Measurements from ENCODE around the gene NAP1L4. TPM values are rescaled to one million over a fixed set of nuclear protein-coding genes. Genes with fewer than 3 reads are reported as not detected.

The NAP1L4 gene
- total and polyA plus RNA-seq, 4 donors, result 65.4 to 109 (median 83.2) TPM

DNA sequence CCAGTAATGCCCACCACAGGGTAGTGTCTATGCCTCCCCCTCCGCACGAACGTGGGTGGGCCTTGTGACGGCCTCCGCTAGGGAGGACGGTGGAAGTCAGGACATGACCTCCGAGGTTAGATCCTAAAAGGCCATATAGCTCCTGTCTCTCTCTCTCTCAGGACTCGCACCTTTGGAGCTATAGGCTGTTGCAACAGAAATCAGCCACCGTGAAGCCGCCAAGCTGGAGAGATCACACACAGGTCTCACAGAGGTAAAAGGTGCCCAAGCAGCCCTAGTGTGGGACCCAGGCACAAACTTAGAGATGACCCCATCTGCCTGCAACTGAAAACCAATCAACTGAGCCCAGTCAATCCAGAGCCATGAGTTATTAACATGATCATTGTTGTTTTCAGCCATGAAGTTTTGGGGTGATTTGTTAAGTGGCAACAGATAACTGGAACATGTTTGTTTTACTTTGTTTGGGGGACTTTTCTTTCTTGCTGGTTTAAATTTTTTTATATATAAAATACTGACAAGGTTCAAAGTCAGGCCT, 7.4 kb upstream of the NAP1L4 start:
- H3K36me3 ChIP-seq (ENCODE audit: control insufficient read depth in 1 of 2, insufficient read depth in 2 of 2, low read length in 1 of 2), result peaks cover 0 to 2% of the 10 kb centered on the region in 2 donors
- H3K9me3 ChIP-seq (ENCODE audit: control insufficient read depth, low read length), result no peaks in the 10 kb centered on the region
- no peak for DNase-seq
- WGBS, 2 donors, result 91 to 96% methylated on average over 10 of the region's 10 CpGs
- H3K4me3 ChIP-seq (ENCODE audit: low read length in 2 of 2), result no peak overlapping the region
- no peaks in the 10 kb centered on the region for H3K27me3 ChIP-seq (ENCODE audit: control insufficient read depth in 1 of 2, insufficient read depth in 2 of 2, low read length in 1 of 2)
- intact Hi-C loops (cut with DNase I), result no loop called here
- ATAC-seq (ENCODE audit: low FRiP score), result no peak
- H3K27ac ChIP-seq (ENCODE audit: low read depth in 1 of 2, low read length in 2 of 2), result no peak overlapping the region
- H3K4me1 ChIP-seq (ENCODE audit: control insufficient read depth in 1 of 2, insufficient read depth in 2 of 2, low read length in 2 of 2), result no peaks in the 10 kb centered on the region

DNA sequence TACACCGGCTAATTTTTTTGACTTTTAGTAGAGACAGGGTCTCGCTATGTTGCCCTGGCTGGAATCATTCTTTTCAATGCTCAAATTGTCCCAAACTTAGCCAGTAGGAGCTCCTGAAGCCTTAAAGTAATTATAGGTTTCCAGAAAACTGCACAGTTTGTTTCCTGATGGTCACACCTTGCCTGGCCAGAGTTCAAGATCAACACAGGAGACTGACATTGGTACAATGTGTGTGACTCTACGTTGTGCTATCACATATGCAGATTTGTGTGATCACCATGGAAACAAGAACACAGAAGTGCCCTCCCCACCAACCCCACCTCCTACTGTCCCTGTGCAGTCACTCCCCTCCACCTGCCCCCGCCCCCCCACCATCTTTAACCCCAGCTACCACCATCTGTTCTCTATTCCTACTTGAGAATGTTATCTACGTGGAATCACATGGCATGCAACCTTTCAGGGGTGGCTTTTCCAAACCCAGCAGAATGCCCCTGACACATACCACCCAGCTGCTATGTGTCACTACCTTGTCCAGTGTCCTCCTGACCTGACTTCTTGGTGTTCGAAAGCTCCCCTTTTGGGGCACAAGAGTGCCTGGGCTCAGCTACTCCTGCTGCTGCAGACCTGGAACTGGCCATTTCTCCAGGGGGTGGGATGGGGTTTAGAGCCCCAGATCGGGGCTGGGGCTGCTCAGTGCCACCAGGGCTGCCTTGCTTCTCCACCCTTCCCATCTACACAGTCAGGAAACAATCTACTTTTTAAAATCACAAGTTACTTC, 6.1 kb upstream of the NAP1L4 start:
- WGBS, 2 donors, result 86 to 89% methylated on average over 6 to 7 of the region's 7 CpGs
- intact Hi-C loops (cut with DNase I), result no loop called here
- ATAC-seq (ENCODE audit: low FRiP score), result no peak

DNA sequence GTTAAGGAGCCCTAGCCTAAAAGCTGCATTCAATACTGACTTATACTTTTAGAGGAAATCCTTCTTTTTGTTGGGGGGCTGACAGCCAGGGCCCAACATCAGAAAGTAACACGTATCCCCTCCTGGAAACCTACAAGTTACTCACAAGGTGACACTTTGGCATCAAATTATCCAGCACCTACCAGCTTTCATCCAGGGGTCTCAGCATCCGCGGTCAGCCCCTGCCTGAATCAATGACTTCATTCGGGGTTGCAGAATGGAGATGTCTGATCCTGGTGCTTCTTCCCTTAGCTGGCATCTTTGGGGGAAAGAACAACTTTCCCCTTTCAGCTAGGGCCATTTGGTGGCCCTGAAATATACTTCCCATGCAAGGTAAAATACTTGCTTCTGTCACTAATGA, 5.3 kb upstream of the NAP1L4 start:
- DNase-seq, result no peak
- Histone ChIP-seq H3K4me1 (ENCODE audit: control insufficient read depth in 1 of 2, insufficient read depth in 2 of 2, low read length in 2 of 2) (no peaks in the 10 kb centered on the region), H3K4me3 (ENCODE audit: low read length in 2 of 2) (no peak overlapping the region), H3K9me3 (ENCODE audit: control insufficient read depth, low read length) (no peaks in the 10 kb centered on the region), H3K27me3 (ENCODE audit: control insufficient read depth in 1 of 2, insufficient read depth in 2 of 2, low read length in 1 of 2) (no peaks in the 10 kb centered on the region), H3K27ac (ENCODE audit: low read depth in 1 of 2, low read length in 2 of 2) (no peak overlapping the region), H3K36me3 (ENCODE audit: control insufficient read depth in 1 of 2, insufficient read depth in 2 of 2, low read length in 1 of 2) (no peaks in the 10 kb centered on the region)
- WGBS, 2 donors, result 92% methylated on average over 4 of the region's 4 CpGs
- intact Hi-C loops (cut with DNase I), result no loop called here
- ATAC-seq (ENCODE audit: low FRiP score), result no peak

More for the DNA sequence above, 6.1 kb upstream of the NAP1L4 start:
- no peaks in the 10 kb centered on the region for H3K9me3 ChIP-seq (ENCODE audit: control insufficient read depth, low read length)
- H3K27ac ChIP-seq (ENCODE audit: low read depth in 1 of 2, low read length in 2 of 2), result no peak overlapping the region
- no peak overlapping the region for H3K4me3 ChIP-seq (ENCODE audit: low read length in 2 of 2)
- peaks cover 0 to 2% of the 10 kb centered on the region in 2 donors for H3K36me3 ChIP-seq (ENCODE audit: control insufficient read depth in 1 of 2, insufficient read depth in 2 of 2, low read length in 1 of 2)
- H3K27me3 ChIP-seq (ENCODE audit: control insufficient read depth in 1 of 2, insufficient read depth in 2 of 2, low read length in 1 of 2), result no peaks in the 10 kb centered on the region
- DNase-seq, result peak in 1 of 2 donors; percentile 45
- no peaks in the 10 kb centered on the region for H3K4me1 ChIP-seq (ENCODE audit: control insufficient read depth in 1 of 2, insufficient read depth in 2 of 2, low read length in 2 of 2)

DNA sequence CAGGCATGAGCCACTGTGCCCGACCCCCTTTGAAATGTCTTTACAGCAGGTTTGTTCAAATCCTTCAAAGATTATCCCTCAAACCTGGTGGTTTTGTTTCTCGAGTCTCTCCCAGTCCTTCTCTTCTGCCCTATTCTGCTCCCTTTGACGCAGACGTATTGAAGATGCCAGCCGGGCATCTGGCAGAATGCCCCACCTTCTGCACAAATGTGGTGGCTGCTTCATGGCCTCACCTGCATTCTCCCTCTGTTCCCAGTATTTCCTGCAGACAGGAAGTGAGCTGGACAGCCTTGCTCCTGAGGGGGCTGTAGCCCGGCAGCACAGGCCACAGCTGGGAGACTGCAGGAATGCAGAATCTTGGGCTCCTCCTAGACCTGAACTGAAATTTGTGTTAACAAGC, 4.8 kb upstream of the NAP1L4 start:
- no peak overlapping the region for H3K4me3 ChIP-seq (ENCODE audit: low read length in 2 of 2)
- 72 to 79% methylated on average over 6 of the region's 6 CpGs for WGBS, 2 donors
- H3K36me3 ChIP-seq (ENCODE audit: control insufficient read depth in 1 of 2, insufficient read depth in 2 of 2, low read length in 1 of 2), result no peaks in the 10 kb centered on the region
- DNase-seq (no peak), ATAC-seq (ENCODE audit: low FRiP score) (no peak)
- no peak overlapping the region for H3K27ac ChIP-seq (ENCODE audit: low read depth in 1 of 2, low read length in 2 of 2)
- H3K9me3 ChIP-seq (ENCODE audit: control insufficient read depth, low read length), result no peaks in the 10 kb centered on the region
- H3K27me3 ChIP-seq (ENCODE audit: control insufficient read depth in 1 of 2, insufficient read depth in 2 of 2, low read length in 1 of 2), result no peaks in the 10 kb centered on the region
- H3K4me1 ChIP-seq (ENCODE audit: control insufficient read depth in 1 of 2, insufficient read depth in 2 of 2, low read length in 2 of 2), result no peaks in the 10 kb centered on the region
- intact Hi-C loops (cut with DNase I), result no loop called here

DNA sequence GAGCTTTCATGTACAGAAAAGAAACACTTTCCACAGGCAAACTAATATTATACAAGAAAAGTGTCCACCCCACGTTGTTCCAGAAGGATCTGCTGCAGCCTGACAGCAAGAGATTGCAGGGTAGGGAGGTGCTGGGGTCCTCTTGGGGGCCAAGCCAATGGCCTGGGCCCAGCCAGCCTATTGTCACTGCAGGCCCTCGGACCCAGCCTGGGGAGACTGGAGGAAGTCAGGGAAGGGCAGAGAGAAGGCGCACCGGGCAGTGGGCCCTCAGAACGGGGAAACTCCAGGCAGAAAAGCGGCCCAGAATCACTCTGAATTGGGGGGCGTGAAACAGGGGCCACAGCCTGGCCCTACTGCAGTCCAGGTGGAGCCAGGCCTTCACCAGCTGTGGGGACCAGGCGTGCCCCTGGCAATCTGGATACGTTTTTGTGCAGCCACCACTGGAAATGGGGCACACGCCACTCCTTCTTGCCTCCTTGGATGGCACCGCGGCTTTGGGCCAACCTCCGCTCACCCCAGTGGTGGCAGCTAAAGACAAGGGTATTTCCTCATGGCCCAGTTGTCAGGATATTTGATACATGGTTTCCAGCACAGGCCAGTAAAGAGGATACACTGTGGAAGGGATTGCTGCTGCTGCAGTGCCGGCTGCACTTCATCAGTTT, 3.9 kb upstream of the NAP1L4 start:
- H3K4me3 ChIP-seq (ENCODE audit: low read length in 2 of 2), result no peak overlapping the region
- H3K9me3 ChIP-seq (ENCODE audit: control insufficient read depth, low read length), result no peaks in the 10 kb centered on the region
- WGBS, 2 donors, result 86 to 87% methylated on average over 14 of the region's 14 CpGs
- ATAC-seq (ENCODE audit: low FRiP score) (no peak), DNase-seq (no peak)
- no peaks in the 10 kb centered on the region for H3K27me3 ChIP-seq (ENCODE audit: control insufficient read depth in 1 of 2, insufficient read depth in 2 of 2, low read length in 1 of 2)
- no peaks in the 10 kb centered on the region for H3K4me1 ChIP-seq (ENCODE audit: control insufficient read depth in 1 of 2, insufficient read depth in 2 of 2, low read length in 2 of 2)
- H3K36me3 ChIP-seq (ENCODE audit: control insufficient read depth in 1 of 2, insufficient read depth in 2 of 2, low read length in 1 of 2), result no peaks in the 10 kb centered on the region
- no peak overlapping the region for H3K27ac ChIP-seq (ENCODE audit: low read depth in 1 of 2, low read length in 2 of 2)
- intact Hi-C loops (cut with DNase I), result no loop called here

DNA sequence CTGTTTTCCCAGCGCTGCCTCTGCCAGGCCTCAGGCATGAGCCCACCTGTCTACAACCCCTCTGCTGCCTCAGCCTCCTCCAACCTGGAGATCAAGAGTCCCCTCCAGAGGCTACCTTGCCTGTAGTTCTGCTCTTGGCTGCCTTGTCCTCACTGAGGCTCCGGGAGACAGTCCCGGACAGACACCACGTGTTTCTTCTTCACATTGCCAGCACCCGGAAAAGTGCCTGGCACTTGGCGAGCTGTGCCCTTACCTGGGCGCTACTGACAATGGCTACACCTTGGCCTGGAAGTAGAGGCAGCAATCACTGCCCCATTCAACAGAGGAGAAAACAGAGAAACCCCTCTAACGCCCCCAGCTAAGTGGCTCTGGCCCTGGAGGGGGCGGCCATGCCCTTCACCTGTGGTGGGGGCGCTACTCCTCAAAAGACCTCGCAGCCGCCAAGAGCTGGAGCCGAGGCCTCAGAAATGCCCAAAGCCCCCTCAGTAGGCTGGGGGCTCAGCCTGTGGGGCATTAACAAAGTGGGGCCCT, 3.0 kb upstream of the NAP1L4 start:
- intact Hi-C loops (cut with DNase I), result no loop called here
- ATAC-seq (ENCODE audit: low FRiP score), result no peak

DNA sequence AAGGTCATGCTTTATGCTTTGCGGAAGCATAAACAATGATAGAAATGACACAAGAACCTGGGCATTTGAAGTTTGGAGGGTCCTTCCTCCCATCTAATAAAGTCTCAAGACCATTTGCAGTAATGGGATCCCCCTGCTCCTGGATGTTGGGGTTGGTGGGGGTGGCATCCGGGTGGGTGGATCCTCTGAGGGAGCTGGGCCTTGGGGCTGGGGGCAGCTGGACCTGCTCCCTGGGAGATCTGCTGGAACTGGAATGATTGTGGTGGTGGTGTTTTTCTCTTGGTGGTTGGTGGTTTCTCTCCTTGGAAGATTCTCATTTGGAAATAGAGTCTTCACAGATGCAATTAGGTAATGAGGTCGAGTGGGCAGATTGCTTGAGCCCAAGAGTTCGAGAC, 2.2 kb upstream of the NAP1L4 start:
- Histone ChIP-seq H3K27ac (ENCODE audit: low read depth in 1 of 2, low read length in 2 of 2) (no peak overlapping the region), H3K4me1 (ENCODE audit: control insufficient read depth in 1 of 2, insufficient read depth in 2 of 2, low read length in 2 of 2) (no peaks in the 10 kb centered on the region), H3K27me3 (ENCODE audit: control insufficient read depth in 1 of 2, insufficient read depth in 2 of 2, low read length in 1 of 2) (no peaks in the 10 kb centered on the region), H3K9me3 (ENCODE audit: control insufficient read depth, low read length) (no peaks in the 10 kb centered on the region), H3K4me3 (ENCODE audit: low read length in 2 of 2) (no peak overlapping the region), H3K36me3 (ENCODE audit: control insufficient read depth in 1 of 2, insufficient read depth in 2 of 2, low read length in 1 of 2) (no peaks in the 10 kb centered on the region)
- WGBS, 2 donors, result 86 to 89% methylated on average over 4 of the region's 4 CpGs
- no peak for DNase-seq
- intact Hi-C loops (cut with DNase I), result loop anchor here in 1 of 2 donors (5.0 kb wide), 1 partner anchor 47 kb away; no protein-coding TSS in a partner anchor
- no peak for ATAC-seq (ENCODE audit: low FRiP score)

More for the DNA sequence above, 3.0 kb upstream of the NAP1L4 start:
- H3K4me1 ChIP-seq (ENCODE audit: control insufficient read depth in 1 of 2, insufficient read depth in 2 of 2, low read length in 2 of 2), result no peaks in the 10 kb centered on the region
- no peak overlapping the region for H3K27ac ChIP-seq (ENCODE audit: low read depth in 1 of 2, low read length in 2 of 2)
- no peak overlapping the region for H3K4me3 ChIP-seq (ENCODE audit: low read length in 2 of 2)
- DNase-seq, result no peak
- no peaks in the 10 kb centered on the region for H3K27me3 ChIP-seq (ENCODE audit: control insufficient read depth in 1 of 2, insufficient read depth in 2 of 2, low read length in 1 of 2)
- H3K36me3 ChIP-seq (ENCODE audit: control insufficient read depth in 1 of 2, insufficient read depth in 2 of 2, low read length in 1 of 2), result no peaks in the 10 kb centered on the region
- WGBS, 2 donors, result 80 to 81% methylated on average over 13 of the region's 13 CpGs
- no peaks in the 10 kb centered on the region for H3K9me3 ChIP-seq (ENCODE audit: control insufficient read depth, low read length)

DNA sequence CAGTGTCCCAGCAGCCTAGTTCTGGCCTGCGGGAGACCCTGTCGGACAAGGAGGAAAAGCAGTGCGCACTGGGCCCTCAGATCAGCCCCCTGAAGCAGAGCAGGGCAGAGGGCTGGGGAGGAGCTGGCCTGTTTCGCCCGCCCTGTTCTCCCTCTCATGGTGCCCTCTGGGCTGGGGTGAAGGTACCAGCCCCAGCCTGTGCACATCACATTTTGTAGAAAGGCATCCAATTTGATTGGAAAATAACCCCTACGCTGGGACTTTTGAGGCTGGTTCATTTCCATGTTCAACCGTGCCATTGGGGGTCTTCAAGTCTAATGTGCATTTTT, 832 bp upstream of the NAP1L4 start:
- ATAC-seq (ENCODE audit: low FRiP score), result no peak
- Histone ChIP-seq H3K36me3 (ENCODE audit: control insufficient read depth in 1 of 2, insufficient read depth in 2 of 2, low read length in 1 of 2) (no peaks in the 10 kb centered on the region), H3K27ac (ENCODE audit: low read depth in 1 of 2, low read length in 2 of 2) (no peak overlapping the region), H3K9me3 (ENCODE audit: control insufficient read depth, low read length) (no peaks in the 10 kb centered on the region), H3K27me3 (ENCODE audit: control insufficient read depth in 1 of 2, insufficient read depth in 2 of 2, low read length in 1 of 2) (no peaks in the 10 kb centered on the region), H3K4me1 (ENCODE audit: control insufficient read depth in 1 of 2, insufficient read depth in 2 of 2, low read length in 2 of 2) (no peaks in the 10 kb centered on the region), H3K4me3 (ENCODE audit: low read length in 2 of 2) (no peak overlapping the region)
- DNase-seq, result no peak
- WGBS, 2 donors, result 32 to 39% methylated on average over 7 of the region's 7 CpGs
- intact Hi-C loops (cut with DNase I), result loop anchor here in 1 of 2 donors (5.0 kb wide), 1 partner anchor 46 kb away; no protein-coding TSS in a partner anchor

Data from aorta (tissue), 5 donors.